ENCODE results near the gene SLC30A2. TPM values are rescaled to one million over a fixed set of nuclear protein-coding genes. Genes with fewer than 3 reads are reported as not detected.

Gene SLC30A2
- total RNA-seq, 2 experiments from 2014 or later: not detected

GRCh38 chr1:26037904-26038303, 8.0 kb downstream of the SLC30A2 start:
- Mint-ChIP-seq H3K36me3 (no peaks in the 10 kb centered on the region), H3K4me1 (peaks cover 12% of the 10 kb centered on the region), H3K9me3 (no peaks in the 10 kb centered on the region), H3K4me3 (no peak overlapping the region), H3K27ac (no peak overlapping the region), H3K27me3 (peaks cover 6% of the 10 kb centered on the region)
- no peak for DNase-seq

- Mint-ChIP-seq H3K27ac (no peak overlapping the region), H3K9me3 (no peaks in the 10 kb centered on the region), H3K4me1 (peaks cover 12% of the 10 kb centered on the region), H3K4me3 (no peak overlapping the region), H3K36me3 (no peaks in the 10 kb centered on the region), H3K27me3 (no peaks in the 10 kb centered on the region)
- DNase-seq: no peak
Measured at GRCh38 chr1:26036756-26037281, 9.1 kb downstream of the SLC30A2 start.

GRCh38 chr1:26035959-26036755, 9.8 kb downstream of the SLC30A2 start:
- no peaks in the 10 kb centered on the region for H3K36me3 Mint-ChIP-seq
- H3K4me1 Mint-ChIP-seq: peaks cover 12% of the 10 kb centered on the region
- no peaks in the 10 kb centered on the region for H3K9me3 Mint-ChIP-seq
- no peaks in the 10 kb centered on the region for H3K27me3 Mint-ChIP-seq
- peak overlapping the region; percentile 82 for H3K4me3 Mint-ChIP-seq
- peak; percentile 81 for DNase-seq
- peak overlapping the region; percentile 49 for H3K27ac Mint-ChIP-seq

GRCh38 chr1:26035203-26035958, 10.5 kb downstream of the SLC30A2 start:
- DNase-seq: peak; percentile 92
- H3K4me3 Mint-ChIP-seq: peak overlapping the region; percentile 82
- H3K4me1 Mint-ChIP-seq: peaks cover 12% of the 10 kb centered on the region
- H3K27ac Mint-ChIP-seq: peak overlapping the region; percentile 49
- no peaks in the 10 kb centered on the region for H3K9me3 Mint-ChIP-seq
- H3K36me3 Mint-ChIP-seq: no peaks in the 10 kb centered on the region
- no peaks in the 10 kb centered on the region for H3K27me3 Mint-ChIP-seq

GRCh38 chr1:26034504-26035202, 11.3 kb downstream of the SLC30A2 start:
- Mint-ChIP-seq H3K36me3 (no peaks in the 10 kb centered on the region), H3K9me3 (no peaks in the 10 kb centered on the region), H3K27ac (no peak overlapping the region), H3K27me3 (no peaks in the 10 kb centered on the region), H3K4me3 (peak overlapping the region; percentile 82), H3K4me1 (peaks cover 12% of the 10 kb centered on the region)
- no peak for DNase-seq

- Mint-ChIP-seq H3K9me3 (no peaks in the 10 kb centered on the region), H3K27me3 (no peaks in the 10 kb centered on the region), H3K27ac (no peak overlapping the region), H3K36me3 (no peaks in the 10 kb centered on the region), H3K4me1 (peaks cover 13% of the 10 kb centered on the region), H3K4me3 (no peak overlapping the region)
- no peak for DNase-seq
Measured at GRCh38 chr1:26032656-26033357, 13.1 kb downstream of the SLC30A2 start.

GRCh38 chr1:26031611-26032220, 14.2 kb downstream of the SLC30A2 start:
- H3K4me3 Mint-ChIP-seq: no peak overlapping the region
- H3K9me3 Mint-ChIP-seq: no peaks in the 10 kb centered on the region
- H3K4me1 Mint-ChIP-seq: peaks cover 13% of the 10 kb centered on the region
- H3K36me3 Mint-ChIP-seq: no peaks in the 10 kb centered on the region
- no peak overlapping the region for H3K27ac Mint-ChIP-seq
- no peak for DNase-seq
- H3K27me3 Mint-ChIP-seq: no peaks in the 10 kb centered on the region

- DNase-seq: no peak
- Mint-ChIP-seq H3K27me3 (no peaks in the 10 kb centered on the region), H3K4me1 (peaks cover 10% of the 10 kb centered on the region), H3K27ac (no peak overlapping the region), H3K9me3 (no peaks in the 10 kb centered on the region), H3K4me3 (no peak overlapping the region), H3K36me3 (no peaks in the 10 kb centered on the region)
Measured at GRCh38 chr1:26031196-26031595, 14.7 kb downstream of the SLC30A2 start.

- H3K27me3 Mint-ChIP-seq: no peaks in the 10 kb centered on the region
- no peak overlapping the region for H3K4me3 Mint-ChIP-seq
- H3K36me3 Mint-ChIP-seq: no peaks in the 10 kb centered on the region
- no peak for DNase-seq
- no peak overlapping the region for H3K27ac Mint-ChIP-seq
- no peaks in the 10 kb centered on the region for H3K9me3 Mint-ChIP-seq
- peaks cover 6% of the 10 kb centered on the region for H3K4me1 Mint-ChIP-seq
Measured at GRCh38 chr1:26029864-26030481, 15.9 kb downstream of the SLC30A2 start.

GRCh38 chr1:26029054-26029863, 16.7 kb downstream of the SLC30A2 start:
- H3K4me1 Mint-ChIP-seq: peaks cover 1% of the 10 kb centered on the region
- no peak overlapping the region for H3K4me3 Mint-ChIP-seq
- no peaks in the 10 kb centered on the region for H3K36me3 Mint-ChIP-seq
- DNase-seq: no peak
- H3K27ac Mint-ChIP-seq: no peak overlapping the region
- no peaks in the 10 kb centered on the region for H3K27me3 Mint-ChIP-seq
- no peaks in the 10 kb centered on the region for H3K9me3 Mint-ChIP-seq

- Mint-ChIP-seq H3K27me3 (no peaks in the 10 kb centered on the region), H3K4me3 (no peak overlapping the region)
- DNase-seq: no peak
Measured at GRCh38 chr1:26028490-26028980, 17.4 kb downstream of the SLC30A2 start.

GRCh38 chr1:26027716-26028489, 18.0 kb downstream of the SLC30A2 start:
- Mint-ChIP-seq H3K27ac (no peak overlapping the region), H3K27me3 (no peaks in the 10 kb centered on the region), H3K4me3 (no peak overlapping the region), H3K9me3 (no peaks in the 10 kb centered on the region), H3K36me3 (no peaks in the 10 kb centered on the region), H3K4me1 (peaks cover 1% of the 10 kb centered on the region)
- no peak for DNase-seq

More at GRCh38 chr1:26028490-26028980, 17.4 kb downstream of the SLC30A2 start:
- H3K27ac Mint-ChIP-seq: no peak overlapping the region
- H3K36me3 Mint-ChIP-seq: no peaks in the 10 kb centered on the region
- H3K9me3 Mint-ChIP-seq: no peaks in the 10 kb centered on the region
- H3K4me1 Mint-ChIP-seq: peaks cover 1% of the 10 kb centered on the region

Measured in activated naive CD8-positive, alpha-beta T cell treated with anti-CD3 and anti-CD28 coated beads for 36 hours (primary cell).